GM19240 (cell line): Measurements from ENCODE around the gene DAPL1.

Experiments
- DNase-seq: peaks from one replicate; pipeline ENCODE4 v3.0.0; 2011; ENCODE audit warnings: low spot score; ENCODE audit not compliant: insufficient read length

The DAPL1 gene

GRCh38 chr2:158795195-158795924 is at the start of gene DAPL1:
Gene DAPL1 (plus strand): TSS chr2:158795317. CDS start chr2:158795373, 56 bp downstream.
- DNase-seq = no peak

- DNase-seq = no peak
These were observed 49.2 kb upstream of the DAPL1 start for GRCh38 chr2:158745866-158746382.

- DNase-seq = no peak
These were observed 48.6 kb upstream of the DAPL1 start for GRCh38 chr2:158746488-158746887.

GRCh38 chr2:158747281-158747680 is 47.8 kb upstream of the DAPL1 start:
- no peak for DNase-seq

- no peak for DNase-seq
These were observed 46.1 kb upstream of the DAPL1 start for GRCh38 chr2:158748926-158749590.

- no peak for DNase-seq
These were observed 44.5 kb upstream of the DAPL1 start for GRCh38 chr2:158750458-158751125.

GRCh38 chr2:158753641-158754611 is 41.2 kb upstream of the DAPL1 start:
- peak; percentile 62 for DNase-seq

GRCh38 chr2:158755310-158756087 is 39.6 kb upstream of the DAPL1 start:
- no peak for DNase-seq

- DNase-seq = no peak
These were observed 38.8 kb upstream of the DAPL1 start for GRCh38 chr2:158756331-158756730.

- no peak for DNase-seq
These were observed 38.1 kb upstream of the DAPL1 start for GRCh38 chr2:158756976-158757375.

- no peak for DNase-seq
These were observed 34.2 kb upstream of the DAPL1 start for GRCh38 chr2:158760887-158761286.

- no peak for DNase-seq
These were observed 33.5 kb upstream of the DAPL1 start for GRCh38 chr2:158761621-158762020.

GRCh38 chr2:158762336-158762735 is 32.8 kb upstream of the DAPL1 start:
- DNase-seq = no peak

GRCh38 chr2:158766524-158766923 is 28.6 kb upstream of the DAPL1 start:
- DNase-seq = no peak

GRCh38 chr2:158772306-158773078 is 22.6 kb upstream of the DAPL1 start:
- no peak for DNase-seq

GRCh38 chr2:158773121-158773520 is 22.0 kb upstream of the DAPL1 start:
- DNase-seq = no peak

- no peak for DNase-seq
These were observed 20.4 kb upstream of the DAPL1 start for GRCh38 chr2:158774681-158775080.

- no peak for DNase-seq
These were observed 19.7 kb upstream of the DAPL1 start for GRCh38 chr2:158775273-158776027.

- no peak for DNase-seq
These were observed 18.9 kb upstream of the DAPL1 start for GRCh38 chr2:158776231-158776630.
